HG02884 (cell line): ENCODE results near the gene TDRD1.

ENCODE experiments used
- ATAC-seq: cut with Tn5 transposase; IDR thresholded peaks from one replicate; pipeline ENCODE4 v1.9.1; 2021; ENCODE audit warnings: mild to moderate bottlenecking, moderate library complexity; ENCODE audit not compliant: unreplicated experiment

Gene TDRD1

GRCh38 chr10:114232561-114233176 lies 53.5 kb downstream of the TDRD1 start:
- ATAC-seq: no peak

- no peak for ATAC-seq
Measured at GRCh38 chr10:114233482-114233881, 54.3 kb downstream of the TDRD1 start.

- ATAC-seq: no peak
Measured at GRCh38 chr10:114234132-114234531, 55.0 kb downstream of the TDRD1 start.

GRCh38 chr10:114239117-114239993 lies 60.2 kb downstream of the TDRD1 start, which contains the start of gene VWA2:
VWA2 (plus strand) TSS chr10:114239254; CDS start chr10:114248714, 9,460 bp downstream.
- no peak for ATAC-seq

- ATAC-seq: no peak
Measured at GRCh38 chr10:114239994-114240345, 60.8 kb downstream of the TDRD1 start.

- ATAC-seq: no peak
Measured at GRCh38 chr10:114242235-114242634, 63.1 kb downstream of the TDRD1 start.

GRCh38 chr10:114243661-114244060 lies 64.5 kb downstream of the TDRD1 start:
- ATAC-seq: no peak

GRCh38 chr10:114244126-114244525 lies 65.0 kb downstream of the TDRD1 start:
- no peak for ATAC-seq

- no peak for ATAC-seq
Measured at GRCh38 chr10:114245121-114245791, 66.1 kb downstream of the TDRD1 start.

GRCh38 chr10:114246679-114247305 lies 67.6 kb downstream of the TDRD1 start:
- no peak for ATAC-seq

GRCh38 chr10:114250236-114250635 lies 71.1 kb downstream of the TDRD1 start:
- ATAC-seq: no peak

- ATAC-seq: no peak
Measured at GRCh38 chr10:114250716-114251115, 71.6 kb downstream of the TDRD1 start.

GRCh38 chr10:114252092-114252491 lies 72.9 kb downstream of the TDRD1 start:
- ATAC-seq: no peak

GRCh38 chr10:114252883-114253282 lies 73.7 kb downstream of the TDRD1 start:
- no peak for ATAC-seq

- ATAC-seq: no peak
Measured at GRCh38 chr10:114255227-114255626, 76.1 kb downstream of the TDRD1 start.

- ATAC-seq: no peak
Measured at GRCh38 chr10:114256008-114256765, 77.0 kb downstream of the TDRD1 start.

- no peak for ATAC-seq
Measured at GRCh38 chr10:114256822-114257221, 77.7 kb downstream of the TDRD1 start.

- ATAC-seq: no peak
Measured at GRCh38 chr10:114257498-114257897, 78.3 kb downstream of the TDRD1 start.

- ATAC-seq: no peak
Measured at GRCh38 chr10:114258274-114258840, 79.2 kb downstream of the TDRD1 start.

GRCh38 chr10:114259824-114260223 lies 80.7 kb downstream of the TDRD1 start:
- ATAC-seq: no peak
